OCI-LY7 (cell line): Measurements from ENCODE around the gene FKBP9. TPM values are rescaled to one million over a fixed set of nuclear protein-coding genes. Genes with fewer than 3 reads are reported as not detected.

ENCODE experiments used
- BruUV-seq: library from RNA; stranded (reverse); fragments of 400-500 nt; replicated peaks from 2 replicates; lab custom pipeline; 2021; lab: Mats Ljungman, UMichigan
- CTCF ChIA-PET: fragments of 300-600 bp; sonication (Branson Sonifier 250); formaldehyde crosslinking; loops from one replicate; lab custom pipeline; 2022; ENCODE audit warnings: antibody characterized with exemption; ENCODE audit not compliant: unreplicated experiment; lab: Charles Lee
- POLR2A ChIA-PET: fragments of 300-600 bp; sonication (Branson Sonifier 250); formaldehyde crosslinking; loops from one replicate; lab custom pipeline; 2022; ENCODE audit warnings: antibody characterized with exemption; lab: Charles Lee
- DNase-seq: peaks from one replicate; pipeline ENCODE4 v3.0.0-alpha.2; 2015; ENCODE audit warnings: low spot score
- H2AFZ ChIP-seq: fragments of 200-600 bp; sonication (generic), shearing (Covaris generic); 2 replicates; pipeline ENCODE4 v1.6.1; 2014; ENCODE audit warnings: mild to moderate bottlenecking, antibody characterized with exemption, low read length, moderate library complexity
- H3K27ac ChIP-seq: fragments of 200-600 bp; sonication (generic); 2 replicates; pipeline ENCODE4 v1.5.1; 2014; ENCODE audit warnings: mixed run types, low read depth, mild to moderate bottlenecking, moderate library complexity, low read length, inconsistent platforms; ENCODE audit not compliant: poor library complexity, severe bottlenecking
- H3K36me3 ChIP-seq: fragments of 200-600 bp; sonication (generic); 2 replicates; pipeline ENCODE4 v1.6.1; 2014; ENCODE audit warnings: mild to moderate bottlenecking, antibody characterized with exemption, low read length, moderate library complexity, mixed read lengths; ENCODE audit not compliant: insufficient read depth
- H3K4me1 ChIP-seq: fragments of 200-600 bp; sonication (generic); 2 replicates; pipeline ENCODE4 v1.5.1; 2014; ENCODE audit warnings: mild to moderate bottlenecking, low read length; ENCODE audit not compliant: insufficient read depth, poor library complexity, severe bottlenecking
- H3K4me2 ChIP-seq: fragments of 200-600 bp; sonication (generic); 2 replicates; pipeline ENCODE4 v1.6.1; 2014; ENCODE audit warnings: mild to moderate bottlenecking, low read length
- H3K4me3 ChIP-seq: fragments of 200-600 bp; sonication (generic); 2 replicates; pipeline ENCODE4 v1.5.1; 2014; ENCODE audit warnings: mild to moderate bottlenecking, low read depth, low read length; ENCODE audit not compliant: poor library complexity, severe bottlenecking
- H3K79me2 ChIP-seq: fragments of 200-600 bp; sonication (generic); 2 replicates; pipeline ENCODE4 v1.6.1; 2016; ENCODE audit warnings: low read depth, mild to moderate bottlenecking, low read length, moderate library complexity, mixed read lengths; ENCODE audit not compliant: insufficient read depth
- H3K9me2 ChIP-seq: fragments of 200-600 bp; sonication (generic); 2 replicates; pipeline ENCODE4 v1.6.1; 2016; ENCODE audit warnings: mild to moderate bottlenecking, low read length, mixed read lengths; ENCODE audit not compliant: insufficient read depth
- H3K9me3 ChIP-seq: fragments of 200-600 bp; sonication (generic); 2 replicates; pipeline ENCODE4 v1.6.1; 2014; ENCODE audit warnings: mild to moderate bottlenecking, mixed run types, low read length, mixed read lengths
- H4K20me1 ChIP-seq: fragments of 200-600 bp; sonication (generic); 2 replicates; pipeline ENCODE4 v1.6.1; 2014; ENCODE audit warnings: mild to moderate bottlenecking, antibody characterized with exemption, low read length, moderate library complexity, mixed read lengths; ENCODE audit not compliant: insufficient read depth
- EZH2phosphoT487 ChIP-seq: fragments of 200-600 bp; sonication (generic); IDR thresholded peaks from 2 replicates; pipeline ENCODE4 v1.6.1; 2018; ENCODE audit warnings: low read depth, borderline replicate concordance, mild to moderate bottlenecking, mixed run types, antibody characterized with exemption, low read length, moderate library complexity, mixed read lengths
- intact Hi-C: fragments of 100-400 bp; cut with micrococcal nuclease; formaldehyde crosslinking; loops from one replicate; pipeline ENCODE4 v1.10.0; 2022; ENCODE audit not compliant: unreplicated experiment
- total RNA-seq, 2 experiments: library from RNA; depleted of rRNA in 1 of 2; stranded (reverse); fragments of >200 nt in 1 of 2; shearing (Covaris generic) in 1 of 2; gene quantifications; 2 replicates each; pipeline ENCODE4 v1.2.3, GENCODE V29; 2014 to 2022
- TF ChIP-seq, protein P1 (sequence below): fragments of 200-600 bp; sonication (generic); conservative IDR thresholded peaks from 2 replicates; pipeline ENCODE4 v1.5.1; 2014; ENCODE audit warnings: mild to moderate bottlenecking, antibody characterized with exemption, low read length, moderate library complexity, mixed read lengths

FKBP9 gene
- total RNA-seq, 2 experiments from 2014 or later, result 0.73 TPM; not detected in 1

DNA sequence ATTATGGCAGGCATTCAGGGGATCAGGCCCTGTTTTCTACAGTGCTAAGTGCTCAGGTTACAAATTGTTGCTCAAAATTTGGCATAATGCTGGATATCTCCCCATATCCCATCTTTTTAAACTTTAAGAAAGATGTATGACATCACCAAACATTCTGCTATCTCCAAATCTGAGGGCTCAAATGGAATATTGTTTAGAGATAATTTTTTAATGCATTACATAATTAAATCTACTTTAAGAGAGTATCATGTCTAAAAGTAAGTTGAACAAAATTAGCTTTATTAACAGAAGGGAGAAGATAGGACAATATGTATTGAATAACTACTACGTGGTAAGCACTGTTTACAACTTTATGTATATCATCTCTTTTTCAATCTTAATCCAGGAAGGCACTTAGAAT, 91.5 kb downstream of the FKBP9 start:
- no peak for TF ChIP-seq EZH2phosphoT487
- TF ChIP-seq, protein P1, sequence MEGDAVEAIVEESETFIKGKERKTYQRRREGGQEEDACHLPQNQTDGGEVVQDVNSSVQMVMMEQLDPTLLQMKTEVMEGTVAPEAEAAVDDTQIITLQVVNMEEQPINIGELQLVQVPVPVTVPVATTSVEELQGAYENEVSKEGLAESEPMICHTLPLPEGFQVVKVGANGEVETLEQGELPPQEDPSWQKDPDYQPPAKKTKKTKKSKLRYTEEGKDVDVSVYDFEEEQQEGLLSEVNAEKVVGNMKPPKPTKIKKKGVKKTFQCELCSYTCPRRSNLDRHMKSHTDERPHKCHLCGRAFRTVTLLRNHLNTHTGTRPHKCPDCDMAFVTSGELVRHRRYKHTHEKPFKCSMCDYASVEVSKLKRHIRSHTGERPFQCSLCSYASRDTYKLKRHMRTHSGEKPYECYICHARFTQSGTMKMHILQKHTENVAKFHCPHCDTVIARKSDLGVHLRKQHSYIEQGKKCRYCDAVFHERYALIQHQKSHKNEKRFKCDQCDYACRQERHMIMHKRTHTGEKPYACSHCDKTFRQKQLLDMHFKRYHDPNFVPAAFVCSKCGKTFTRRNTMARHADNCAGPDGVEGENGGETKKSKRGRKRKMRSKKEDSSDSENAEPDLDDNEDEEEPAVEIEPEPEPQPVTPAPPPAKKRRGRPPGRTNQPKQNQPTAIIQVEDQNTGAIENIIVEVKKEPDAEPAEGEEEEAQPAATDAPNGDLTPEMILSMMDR, result no peak
- Histone ChIP-seq H3K9me2 (no peaks in the 10 kb centered on the region), H2AFZ (no peak overlapping the region), H3K4me3 (no peak overlapping the region), H3K27ac (no peak overlapping the region), H3K36me3 (peaks cover 21% of the 10 kb centered on the region), H3K79me2 (peaks cover 99% of the 10 kb centered on the region), H3K4me2 (no peak overlapping the region), H3K9me3 (no peaks in the 10 kb centered on the region), H3K4me1 (peaks cover 79% of the 10 kb centered on the region), H4K20me1 (peaks cover 25% of the 10 kb centered on the region; the same call in 1 of the 2 replicates)
- DNase-seq, result no peak
- CTCF ChIA-PET, result no interaction called here
- POLR2A ChIA-PET, result interaction anchor here (0.6 to 2.8 kb wide), 9 partner anchors 8 to 196 kb away, joined by 3 to 44 read pairs (median 5); partner anchors contain the start of gene NT5C3A
- intact Hi-C loops, result no loop called here
- BruUV-seq, result no TSS peak

DNA sequence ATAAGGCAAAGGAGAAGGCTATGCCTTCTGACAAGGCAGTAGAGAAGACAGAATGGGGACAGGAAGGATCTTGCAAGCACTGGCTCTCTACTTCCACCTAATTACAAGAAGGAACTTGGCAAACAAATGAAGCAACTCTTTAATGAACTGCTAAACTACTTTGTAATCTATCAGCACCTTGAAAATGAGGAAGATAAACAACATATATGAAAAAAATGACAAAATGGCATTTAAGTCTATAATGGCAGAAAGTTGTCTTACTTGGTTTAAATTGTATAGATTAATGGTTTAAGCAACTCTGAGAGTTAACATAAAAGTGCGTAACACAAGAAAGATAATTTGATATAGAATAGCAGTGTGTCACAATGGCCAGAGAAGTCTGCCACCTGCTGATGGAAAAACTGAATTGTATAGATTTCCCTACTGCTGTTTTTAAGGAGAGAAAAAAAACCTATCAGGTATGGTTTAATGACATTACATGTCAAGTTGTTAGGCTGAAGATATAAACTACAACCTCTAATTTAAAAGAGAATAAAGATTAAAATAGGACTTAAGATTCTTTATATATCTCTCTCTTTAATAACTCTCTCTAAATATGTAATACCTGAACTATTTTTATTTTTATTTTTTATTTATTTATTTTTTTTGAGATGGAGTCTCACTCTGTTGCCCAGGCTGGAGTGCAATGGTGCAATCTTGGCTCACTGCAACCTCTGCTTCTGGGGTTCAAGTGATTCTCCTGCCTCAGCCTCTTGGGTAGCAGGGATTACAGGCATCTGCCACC, 93.5 kb downstream of the FKBP9 start:
- no peaks in the 10 kb centered on the region; the same call in 1 of the 2 replicates for H3K9me3 ChIP-seq
- H3K4me1 ChIP-seq, result peaks cover 78% of the 10 kb centered on the region
- H4K20me1 ChIP-seq, result peaks cover 23% of the 10 kb centered on the region; the same call in 1 of the 2 replicates
- H3K4me3 ChIP-seq, result peak overlapping the region; percentile 46
- peaks cover 100% of the 10 kb centered on the region for H3K79me2 ChIP-seq
- ChIA-PET CTCF (no interaction called here), POLR2A (interaction anchor here (1.0 to 2.8 kb wide), 3 partner anchors 11 to 57 kb away, joined by 5 to 44 read pairs (median 7); no protein-coding TSS in a partner anchor)
- DNase-seq, result peak; percentile 60
- peaks cover 39% of the 10 kb centered on the region for H3K36me3 ChIP-seq
- intact Hi-C loops, result loop anchor here (2.0 kb wide), 4 partner anchors 58 to 204 kb away; partner anchors contain the start of gene RP9
- TF ChIP-seq, protein P1, result peak; percentile 91
- TF ChIP-seq EZH2phosphoT487, result no peak
- BruUV-seq, result no TSS peak
- peak overlapping the region; percentile 78 for H3K27ac ChIP-seq
- H3K9me2 ChIP-seq, result no peaks in the 10 kb centered on the region
- H2AFZ ChIP-seq, result no peak overlapping the region
- peak overlapping the region; percentile 64 for H3K4me2 ChIP-seq
